Measurements from ENCODE around the gene TMEM156.

The TMEM156 gene

DNA sequence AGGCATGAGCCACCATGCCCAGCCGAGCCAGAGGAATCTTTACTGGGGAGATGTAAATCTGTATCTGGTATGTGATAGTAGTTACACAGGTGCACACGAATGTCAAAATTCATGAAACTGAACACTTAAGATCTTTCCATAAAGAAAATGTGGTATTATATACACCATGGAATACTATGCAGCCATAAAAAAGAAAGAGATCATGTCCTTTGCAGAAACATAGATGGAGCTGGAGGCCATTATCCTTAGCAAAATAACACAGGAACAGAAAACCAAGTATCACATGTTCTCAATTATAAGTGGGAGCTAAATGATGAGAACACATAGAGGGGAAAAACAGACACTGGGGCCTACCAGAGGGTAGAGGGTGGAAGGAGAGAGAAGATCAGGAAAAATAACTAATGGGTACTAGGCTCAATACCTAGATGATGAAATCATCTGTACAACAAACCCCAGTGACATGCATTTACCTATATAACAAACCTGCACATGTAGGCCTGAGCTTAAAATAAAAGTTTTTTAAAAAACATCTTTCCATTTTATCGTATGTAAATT is 7.8 kb downstream of the TMEM156 start:
- Histone ChIP-seq H3K4me1 (ENCODE audit: insufficient read depth, poor library complexity, severe bottlenecking) (peaks cover 45% of the 10 kb centered on the region), H3K36me3 (ENCODE audit: low read depth) (peaks cover 42% of the 10 kb centered on the region), H3K27ac (ENCODE audit: poor library complexity, severe bottlenecking) (no peak overlapping the region), H3K27me3 (ENCODE audit: insufficient read depth, poor library complexity, severe bottlenecking) (no peaks in the 10 kb centered on the region), H3K4me3 (ENCODE audit: severe bottlenecking) (no peak overlapping the region), H3K9me3 (ENCODE audit: severe bottlenecking) (no peaks in the 10 kb centered on the region)
- TF ChIP-seq, protein P1, sequence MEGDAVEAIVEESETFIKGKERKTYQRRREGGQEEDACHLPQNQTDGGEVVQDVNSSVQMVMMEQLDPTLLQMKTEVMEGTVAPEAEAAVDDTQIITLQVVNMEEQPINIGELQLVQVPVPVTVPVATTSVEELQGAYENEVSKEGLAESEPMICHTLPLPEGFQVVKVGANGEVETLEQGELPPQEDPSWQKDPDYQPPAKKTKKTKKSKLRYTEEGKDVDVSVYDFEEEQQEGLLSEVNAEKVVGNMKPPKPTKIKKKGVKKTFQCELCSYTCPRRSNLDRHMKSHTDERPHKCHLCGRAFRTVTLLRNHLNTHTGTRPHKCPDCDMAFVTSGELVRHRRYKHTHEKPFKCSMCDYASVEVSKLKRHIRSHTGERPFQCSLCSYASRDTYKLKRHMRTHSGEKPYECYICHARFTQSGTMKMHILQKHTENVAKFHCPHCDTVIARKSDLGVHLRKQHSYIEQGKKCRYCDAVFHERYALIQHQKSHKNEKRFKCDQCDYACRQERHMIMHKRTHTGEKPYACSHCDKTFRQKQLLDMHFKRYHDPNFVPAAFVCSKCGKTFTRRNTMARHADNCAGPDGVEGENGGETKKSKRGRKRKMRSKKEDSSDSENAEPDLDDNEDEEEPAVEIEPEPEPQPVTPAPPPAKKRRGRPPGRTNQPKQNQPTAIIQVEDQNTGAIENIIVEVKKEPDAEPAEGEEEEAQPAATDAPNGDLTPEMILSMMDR (IDR thresholded peaks at IDR 0.05; ENCODE audit: poor library complexity, severe bottlenecking): no peak
- DNase-seq (ENCODE audit: low spot score) (no peak), ATAC-seq (ENCODE audit: low read depth) (no peak)

DNA sequence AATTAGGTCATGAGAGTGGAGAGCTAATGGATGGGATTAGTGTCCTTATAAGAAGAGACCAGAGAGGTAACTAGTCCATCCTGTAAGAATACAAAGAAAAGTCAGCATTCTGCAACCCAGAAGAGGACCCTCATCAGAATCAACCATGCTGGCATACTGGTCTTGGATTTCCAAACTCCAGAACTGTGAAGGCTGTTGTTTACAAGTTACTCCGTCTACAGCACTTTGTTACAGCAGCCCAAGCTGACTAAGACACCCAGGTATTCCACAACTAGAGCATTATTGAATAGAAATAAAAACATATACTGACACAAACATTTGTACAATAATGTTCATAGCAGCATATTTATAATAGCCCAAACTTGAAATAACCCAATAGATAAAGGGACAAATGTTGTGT is 9.2 kb downstream of the TMEM156 start:
- ATAC-seq (ENCODE audit: low read depth): no peak
- TF ChIP-seq, protein P1 (IDR thresholded peaks at IDR 0.05; ENCODE audit: poor library complexity, severe bottlenecking): no peak
- H3K4me3 ChIP-seq (ENCODE audit: severe bottlenecking): no peak overlapping the region
- DNase-seq (ENCODE audit: low spot score): no peak
- H3K27ac ChIP-seq (ENCODE audit: poor library complexity, severe bottlenecking): no peak overlapping the region
- H3K36me3 ChIP-seq (ENCODE audit: low read depth): peaks cover 38% of the 10 kb centered on the region
- no peaks in the 10 kb centered on the region for H3K27me3 ChIP-seq (ENCODE audit: insufficient read depth, poor library complexity, severe bottlenecking)
- H3K9me3 ChIP-seq (ENCODE audit: severe bottlenecking): no peaks in the 10 kb centered on the region
- peaks cover 33% of the 10 kb centered on the region for H3K4me1 ChIP-seq (ENCODE audit: insufficient read depth, poor library complexity, severe bottlenecking)

DNA sequence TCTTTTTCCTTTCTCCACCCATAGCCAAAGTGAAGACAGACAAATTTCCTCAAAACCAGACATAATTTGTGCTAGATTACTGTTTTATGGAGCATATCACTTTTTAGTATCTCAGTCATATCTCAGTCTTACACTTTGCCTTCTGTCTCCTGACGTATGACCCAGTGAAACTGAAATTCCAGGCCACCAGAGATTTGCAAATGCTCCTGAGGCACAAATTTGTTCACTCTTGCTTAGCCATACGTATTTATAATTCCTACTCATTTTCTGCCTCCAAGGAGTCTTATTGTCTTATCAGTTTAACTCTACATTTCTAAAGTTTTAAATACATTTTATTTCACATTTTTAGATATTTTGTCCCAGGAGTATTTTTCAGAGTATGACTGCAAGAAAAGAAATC is 10.0 kb downstream of the TMEM156 start:
- no peak overlapping the region for H3K4me3 ChIP-seq (ENCODE audit: severe bottlenecking)
- peaks cover 28% of the 10 kb centered on the region for H3K4me1 ChIP-seq (ENCODE audit: insufficient read depth, poor library complexity, severe bottlenecking)
- ATAC-seq (ENCODE audit: low read depth) (no peak), DNase-seq (ENCODE audit: low spot score) (no peak)
- TF ChIP-seq, protein P1 (IDR thresholded peaks at IDR 0.05; ENCODE audit: poor library complexity, severe bottlenecking): no peak
- H3K9me3 ChIP-seq (ENCODE audit: severe bottlenecking): no peaks in the 10 kb centered on the region
- H3K27me3 ChIP-seq (ENCODE audit: insufficient read depth, poor library complexity, severe bottlenecking): no peaks in the 10 kb centered on the region
- peaks cover 39% of the 10 kb centered on the region for H3K36me3 ChIP-seq (ENCODE audit: low read depth)
- H3K27ac ChIP-seq (ENCODE audit: poor library complexity, severe bottlenecking): no peak overlapping the region

DNA sequence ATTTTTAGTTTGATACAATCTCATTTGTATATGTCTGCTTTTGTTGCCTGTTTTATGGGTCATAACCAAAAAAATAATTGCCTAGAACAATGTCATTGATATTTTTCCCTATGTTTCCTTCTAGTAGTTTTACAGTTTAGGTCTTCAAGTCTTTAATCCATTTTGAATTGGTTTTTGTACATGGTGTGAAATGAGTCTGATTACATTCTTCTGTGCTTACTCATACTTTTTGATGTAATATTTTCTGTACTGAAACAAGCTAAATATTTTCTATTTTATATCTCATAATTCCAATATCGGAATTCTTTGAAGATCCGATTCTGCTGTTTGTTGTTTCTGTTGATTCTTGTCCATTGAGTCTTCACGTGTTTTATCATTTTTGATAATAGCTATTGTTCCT is 10.6 kb downstream of the TMEM156 start:
- Histone ChIP-seq H3K4me3 (ENCODE audit: severe bottlenecking) (no peak overlapping the region), H3K9me3 (ENCODE audit: severe bottlenecking) (no peaks in the 10 kb centered on the region), H3K27me3 (ENCODE audit: insufficient read depth, poor library complexity, severe bottlenecking) (no peaks in the 10 kb centered on the region), H3K27ac (ENCODE audit: poor library complexity, severe bottlenecking) (no peak overlapping the region), H3K36me3 (ENCODE audit: low read depth) (peaks cover 36% of the 10 kb centered on the region), H3K4me1 (ENCODE audit: insufficient read depth, poor library complexity, severe bottlenecking) (peaks cover 23% of the 10 kb centered on the region)
- TF ChIP-seq, protein P1 (IDR thresholded peaks at IDR 0.05; ENCODE audit: poor library complexity, severe bottlenecking): no peak
- DNase-seq (ENCODE audit: low spot score) (no peak), ATAC-seq (ENCODE audit: low read depth) (no peak)

DNA sequence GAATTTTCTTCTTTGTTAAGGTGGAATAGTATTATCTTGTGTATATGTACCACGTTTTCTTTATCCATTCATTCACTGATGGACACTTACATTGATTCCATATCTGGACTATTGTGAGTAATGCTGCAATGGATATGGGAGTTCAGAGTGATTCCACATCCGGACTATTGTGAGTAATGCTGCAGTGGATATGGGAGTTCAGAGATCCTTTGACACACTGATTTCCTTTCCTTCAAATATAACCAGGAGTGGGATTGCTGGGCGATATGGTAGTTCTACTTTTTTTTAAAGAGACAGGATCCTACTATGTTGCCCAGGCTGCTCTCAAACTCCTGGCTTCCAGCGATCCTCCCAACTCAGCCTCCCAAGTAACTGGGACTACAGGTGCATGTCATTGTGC is 12.1 kb downstream of the TMEM156 start:
- Histone ChIP-seq H3K4me1 (ENCODE audit: insufficient read depth, poor library complexity, severe bottlenecking) (peaks cover 13% of the 10 kb centered on the region), H3K27me3 (ENCODE audit: insufficient read depth, poor library complexity, severe bottlenecking) (no peaks in the 10 kb centered on the region), H3K27ac (ENCODE audit: poor library complexity, severe bottlenecking) (no peak overlapping the region), H3K4me3 (ENCODE audit: severe bottlenecking) (no peak overlapping the region), H3K36me3 (ENCODE audit: low read depth) (peaks cover 44% of the 10 kb centered on the region), H3K9me3 (ENCODE audit: severe bottlenecking) (peaks cover 4% of the 10 kb centered on the region)
- ATAC-seq (ENCODE audit: low read depth) (no peak), DNase-seq (ENCODE audit: low spot score) (no peak)
- TF ChIP-seq, protein P1 (IDR thresholded peaks at IDR 0.05; ENCODE audit: poor library complexity, severe bottlenecking): no peak
